Measurements from ENCODE around the gene TMEM209. TPM values are rescaled to one million over a fixed set of nuclear protein-coding genes. Genes with fewer than 3 reads are reported as not detected.
"Not testable (repeated sequence)": the region's sequence is repeated elsewhere in the genome, so short reads cannot be mapped to it uniquely, and the experiment has no call there.

Gene TMEM209
- total RNA-seq, 2 donors from 2014 or later = 7.6 to 12.2 TPM

DNA sequence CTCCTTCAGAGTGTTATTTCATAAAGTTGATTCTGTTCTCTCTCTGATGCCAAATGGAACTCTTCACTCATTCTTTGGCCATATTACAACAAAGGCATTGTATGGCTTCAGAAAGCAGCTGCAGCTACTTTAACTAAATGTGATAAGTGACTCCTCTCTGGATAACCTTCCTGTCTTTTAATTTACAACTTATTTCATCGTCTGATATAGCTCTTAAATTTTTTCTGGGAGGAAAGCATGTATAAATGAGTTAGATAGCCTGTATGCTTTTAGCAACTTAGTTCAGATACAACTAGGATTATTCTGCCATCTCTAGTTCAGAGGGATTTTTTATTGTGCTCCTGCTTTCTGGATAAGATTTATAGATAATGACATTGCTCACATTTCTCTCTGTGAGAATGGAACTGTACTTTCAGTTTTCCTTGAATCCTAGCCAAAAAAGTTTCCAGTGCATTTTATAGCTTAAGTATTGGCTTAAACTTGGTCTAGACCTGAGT lies 77.3 kb downstream of the TMEM209 start:
- H3K4me3 ChIP-seq = no peak overlapping the region
- DNase-seq = no peak
- H3K4me1 ChIP-seq = peaks cover 12% of the 10 kb centered on the region
- TF ChIP-seq, protein P1, sequence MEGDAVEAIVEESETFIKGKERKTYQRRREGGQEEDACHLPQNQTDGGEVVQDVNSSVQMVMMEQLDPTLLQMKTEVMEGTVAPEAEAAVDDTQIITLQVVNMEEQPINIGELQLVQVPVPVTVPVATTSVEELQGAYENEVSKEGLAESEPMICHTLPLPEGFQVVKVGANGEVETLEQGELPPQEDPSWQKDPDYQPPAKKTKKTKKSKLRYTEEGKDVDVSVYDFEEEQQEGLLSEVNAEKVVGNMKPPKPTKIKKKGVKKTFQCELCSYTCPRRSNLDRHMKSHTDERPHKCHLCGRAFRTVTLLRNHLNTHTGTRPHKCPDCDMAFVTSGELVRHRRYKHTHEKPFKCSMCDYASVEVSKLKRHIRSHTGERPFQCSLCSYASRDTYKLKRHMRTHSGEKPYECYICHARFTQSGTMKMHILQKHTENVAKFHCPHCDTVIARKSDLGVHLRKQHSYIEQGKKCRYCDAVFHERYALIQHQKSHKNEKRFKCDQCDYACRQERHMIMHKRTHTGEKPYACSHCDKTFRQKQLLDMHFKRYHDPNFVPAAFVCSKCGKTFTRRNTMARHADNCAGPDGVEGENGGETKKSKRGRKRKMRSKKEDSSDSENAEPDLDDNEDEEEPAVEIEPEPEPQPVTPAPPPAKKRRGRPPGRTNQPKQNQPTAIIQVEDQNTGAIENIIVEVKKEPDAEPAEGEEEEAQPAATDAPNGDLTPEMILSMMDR (IDR thresholded peaks at IDR 0.05) = no peak
- no peak for TF ChIP-seq POLR2A (IDR thresholded peaks at IDR 0.05)
- H3K36me3 ChIP-seq (replicated peaks in 1 of 2; ENCODE audit: insufficient read depth in 1 of 2, low read depth in 2 of 2) = peaks cover 0 to 10% of the 10 kb centered on the region in 2 donors
- intact Hi-C loops (cut with DNase I) = no loop called here
- 39 to 59% methylated on average over 1 of the region's 1 CpG for WGBS, 2 donors
- ATAC-seq = no peak
- H3K27ac ChIP-seq = peak overlapping the region in 3 of 4 donors; percentile 15 to 41 (median 30)
- H3K9me3 ChIP-seq = no peaks in the 10 kb centered on the region
- no peaks in the 10 kb centered on the region for H3K27me3 ChIP-seq

GRCh38 chr7:130127404-130127803 lies 77.8 kb downstream of the TMEM209 start:
- DNase-seq (no peak), ATAC-seq (no peak)
- Histone ChIP-seq H3K27me3 (no peaks in the 10 kb centered on the region), H3K4me1 (peaks cover 12% of the 10 kb centered on the region), H3K4me3 (no peak overlapping the region), H3K27ac (peak overlapping the region in 3 of 4 donors; percentile 15 to 41 (median 30)), H3K36me3 (replicated peaks in 1 of 2; ENCODE audit: insufficient read depth in 1 of 2, low read depth in 2 of 2) (peaks cover 0 to 13% of the 10 kb centered on the region in 2 donors), H3K9me3 (no peaks in the 10 kb centered on the region)
- intact Hi-C loops (cut with DNase I) = no loop called here
- no peak for TF ChIP-seq POLR2A (IDR thresholded peaks at IDR 0.05)
- TF ChIP-seq, protein P1 (IDR thresholded peaks at IDR 0.05) = no peak
- WGBS, 2 donors = 39 to 58% methylated on average over 2 of the region's 2 CpGs

DNA sequence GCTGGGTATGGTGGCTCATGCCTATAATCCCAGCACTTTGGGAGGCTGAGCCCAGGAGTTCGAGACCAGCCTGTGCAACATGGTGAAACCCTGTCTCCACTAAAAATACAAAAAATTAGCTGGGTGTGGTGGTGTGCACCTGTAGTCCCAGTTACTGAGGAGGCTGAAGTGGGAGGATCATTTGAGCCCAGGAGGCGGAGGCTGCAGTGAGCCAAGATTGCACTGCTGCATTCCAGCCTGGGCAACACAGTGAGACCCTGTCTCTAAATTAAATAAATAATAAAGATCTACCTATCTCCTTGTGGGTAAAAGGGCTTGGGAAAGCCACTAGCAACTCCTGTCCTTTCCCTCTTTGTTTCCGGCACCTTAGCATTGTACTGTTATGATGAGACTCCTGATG lies 78.4 kb downstream of the TMEM209 start:
- H3K4me3 ChIP-seq; intact Hi-C loops (cut with DNase I); H3K9me3 ChIP-seq; H3K27ac ChIP-seq; H3K27me3 ChIP-seq; ATAC-seq; DNase-seq: not testable (repeated sequence)
- peaks cover 0 to 13% of the 10 kb centered on the region in 2 donors for H3K36me3 ChIP-seq (replicated peaks in 1 of 2; ENCODE audit: insufficient read depth in 1 of 2, low read depth in 2 of 2)
- peaks cover 12% of the 10 kb centered on the region for H3K4me1 ChIP-seq
- 96 to 97% methylated on average over 3 of the region's 3 CpGs for WGBS, 2 donors

GRCh38 chr7:130124711-130125110 lies 80.5 kb downstream of the TMEM209 start:
- Histone ChIP-seq H3K9me3 (no peaks in the 10 kb centered on the region), H3K36me3 (replicated peaks in 1 of 2; ENCODE audit: insufficient read depth in 1 of 2, low read depth in 2 of 2) (peaks cover 0 to 8% of the 10 kb centered on the region in 2 donors), H3K4me1 (peaks cover 12% of the 10 kb centered on the region), H3K27me3 (no peaks in the 10 kb centered on the region), H3K4me3 (no peak overlapping the region), H3K27ac (no peak overlapping the region)
- no peak for DNase-seq
- intact Hi-C loops (cut with DNase I) = no loop called here
- WGBS, 2 donors = 98 to 100% methylated on average over 2 of the region's 2 CpGs
- ATAC-seq = no peak
- TF ChIP-seq, protein P1 (IDR thresholded peaks at IDR 0.05) = no peak
- TF ChIP-seq POLR2A (IDR thresholded peaks at IDR 0.05) = no peak

DNA sequence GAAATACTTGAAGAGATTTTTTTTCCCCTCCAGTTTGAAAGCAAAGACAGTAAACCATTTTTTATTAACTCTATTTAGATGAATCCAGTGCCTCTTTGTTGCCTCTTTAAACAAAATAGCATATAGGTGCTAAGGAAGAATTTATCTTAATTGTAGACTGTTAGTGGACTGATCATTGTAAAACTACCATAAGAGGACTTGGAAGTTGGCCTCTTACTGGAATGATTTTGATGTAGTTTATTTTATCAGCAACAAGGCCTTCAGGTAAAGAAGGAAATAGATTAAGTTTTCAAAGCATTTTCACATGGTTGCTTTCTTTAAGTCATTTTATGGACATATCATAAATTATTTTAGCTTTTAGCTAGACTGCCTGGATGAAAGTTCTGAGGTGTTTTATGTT lies 81.7 kb downstream of the TMEM209 start:
- peaks cover 0 to 7% of the 10 kb centered on the region in 2 donors for H3K36me3 ChIP-seq (replicated peaks in 1 of 2; ENCODE audit: insufficient read depth in 1 of 2, low read depth in 2 of 2)
- no peak overlapping the region for H3K4me3 ChIP-seq
- ATAC-seq = no peak
- H3K27ac ChIP-seq = no peak overlapping the region
- TF ChIP-seq POLR2A (IDR thresholded peaks at IDR 0.05) = no peak
- TF ChIP-seq, protein P1 (IDR thresholded peaks at IDR 0.05) = no peak
- no peaks in the 10 kb centered on the region for H3K9me3 ChIP-seq
- H3K27me3 ChIP-seq = no peaks in the 10 kb centered on the region
- intact Hi-C loops (cut with DNase I) = no loop called here
- DNase-seq = no peak
- H3K4me1 ChIP-seq = peaks cover 12% of the 10 kb centered on the region

All from body of pancreas (tissue), 4 donors.